Renal cortex interstitium (tissue), 11 donors: ENCODE data around the gene PLA2G12B. TPM values are rescaled to one million over a fixed set of nuclear protein-coding genes. Genes with fewer than 3 reads are reported as not detected.
"Not testable (repeated sequence)": the region's sequence is repeated elsewhere in the genome, so short reads cannot be mapped to it uniquely, and the experiment has no call there.

Experiments
- DNase-seq, 11 donors: peaks; one replicate each; pipeline ENCODE4 v3.0.0-alpha.2; 2013; ENCODE audit warnings: low read depth in 9 of 11, low spot score in 4 of 11; ENCODE audit errors: extremely low read depth in 1 of 11
- polyA plus RNA-seq, 3 donors: library from polyadenylated mRNA; unstranded; fragments of 120-200 nt; gene quantifications; one replicate each; pipeline ENCODE4 v1.2.1, GENCODE V29; 2013; ENCODE audit not compliant: insufficient read length in 3 of 3

The PLA2G12B gene
- polyA plus RNA-seq, 3 donors, result 8.8 to 11.5 (median 10.2) TPM

DNA sequence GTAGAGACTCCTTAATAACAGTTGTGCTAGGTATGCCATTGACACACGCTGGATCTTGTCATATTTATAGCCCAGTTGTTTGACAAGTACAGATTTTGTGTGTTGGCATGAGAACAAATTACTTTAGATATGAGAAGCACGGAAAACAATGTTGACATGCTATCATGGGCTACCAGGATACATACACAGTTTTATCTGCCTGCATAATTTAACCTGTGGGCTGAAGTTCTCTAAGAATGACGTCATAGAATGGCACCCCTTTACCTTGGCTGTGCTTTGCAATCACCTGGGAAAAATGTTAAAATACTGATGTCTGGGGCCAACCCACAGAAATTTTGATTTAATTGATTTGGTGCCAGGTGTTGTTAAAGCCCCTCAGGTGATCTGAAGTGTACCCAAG is 2.8 kb downstream of the PLA2G12B start:
- DNase-seq, result no peak

DNA sequence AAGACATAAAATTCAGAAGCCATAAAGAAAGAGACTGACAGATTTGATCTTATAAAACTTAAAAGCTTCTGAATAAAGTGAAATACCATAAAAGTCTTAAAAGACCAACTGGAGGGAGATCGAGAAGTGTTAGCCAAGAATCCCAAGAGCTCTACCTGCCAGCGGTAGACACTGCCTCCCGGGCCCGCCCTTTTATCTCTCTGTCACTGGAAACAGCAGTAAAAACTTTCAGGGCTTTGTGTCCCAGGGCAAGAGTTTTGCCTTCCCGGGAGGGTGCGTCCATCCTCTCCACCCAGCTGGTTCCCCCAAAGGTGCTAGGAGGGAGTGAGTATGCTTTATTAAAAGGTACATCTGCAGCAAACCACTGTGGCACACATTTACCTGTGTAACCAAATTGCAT is 5.8 kb downstream of the PLA2G12B start:
- no peak for DNase-seq

DNA sequence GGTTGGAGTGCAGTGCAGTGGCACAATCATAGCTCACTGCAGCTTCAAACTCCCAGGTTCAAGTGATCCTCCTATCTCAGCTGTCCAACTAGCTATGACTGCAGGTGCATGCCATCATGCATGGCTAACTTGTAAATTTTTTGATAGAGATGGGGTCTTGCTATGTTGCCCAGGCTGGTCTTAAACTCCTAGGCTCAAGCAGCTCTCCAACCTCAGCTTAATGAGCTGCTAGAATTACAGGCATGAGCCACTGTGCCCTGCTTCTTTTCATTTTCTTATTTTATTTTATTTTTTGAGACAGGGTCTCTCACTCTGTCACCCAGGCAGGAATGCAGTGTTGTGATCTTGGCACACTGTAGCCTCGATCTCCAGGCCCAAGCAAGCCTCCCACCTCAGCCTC is 7.6 kb downstream of the PLA2G12B start:
- no peak for DNase-seq

DNA sequence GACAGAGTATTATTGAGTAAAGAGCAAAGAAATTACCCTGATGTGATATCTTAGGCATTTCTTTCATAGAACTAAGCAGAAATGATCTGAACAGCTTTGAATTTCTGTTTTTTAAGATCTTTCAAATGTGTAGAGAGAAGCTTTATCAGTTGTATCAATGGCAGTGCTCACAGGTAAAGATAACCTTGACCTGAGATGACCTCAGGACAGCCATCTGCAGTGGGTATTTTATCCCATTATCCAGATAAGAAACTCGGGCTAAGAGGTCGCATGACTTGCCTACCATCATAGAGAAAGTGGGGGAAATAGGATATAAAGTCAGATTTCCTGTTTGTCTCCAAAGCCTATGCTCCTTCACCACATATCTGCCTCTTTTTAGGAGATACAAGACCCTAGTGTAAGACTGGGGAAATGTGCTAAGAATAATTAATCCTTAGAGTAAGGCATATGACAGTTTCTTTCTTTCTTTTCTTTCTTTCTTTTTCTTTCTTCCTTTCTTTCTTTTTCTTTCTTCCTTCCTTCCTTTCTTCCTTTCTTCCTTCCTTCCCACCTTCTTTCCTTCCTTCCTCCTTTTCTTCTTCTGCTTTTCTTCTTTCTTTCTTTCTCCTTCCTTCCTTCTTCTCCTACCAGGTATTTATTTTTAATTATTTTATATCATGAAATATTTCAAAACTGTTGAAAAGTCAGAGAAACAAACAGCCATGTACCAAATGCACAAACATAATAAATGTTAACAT is 10.9 kb downstream of the PLA2G12B start:
- DNase-seq, result no peak

DNA sequence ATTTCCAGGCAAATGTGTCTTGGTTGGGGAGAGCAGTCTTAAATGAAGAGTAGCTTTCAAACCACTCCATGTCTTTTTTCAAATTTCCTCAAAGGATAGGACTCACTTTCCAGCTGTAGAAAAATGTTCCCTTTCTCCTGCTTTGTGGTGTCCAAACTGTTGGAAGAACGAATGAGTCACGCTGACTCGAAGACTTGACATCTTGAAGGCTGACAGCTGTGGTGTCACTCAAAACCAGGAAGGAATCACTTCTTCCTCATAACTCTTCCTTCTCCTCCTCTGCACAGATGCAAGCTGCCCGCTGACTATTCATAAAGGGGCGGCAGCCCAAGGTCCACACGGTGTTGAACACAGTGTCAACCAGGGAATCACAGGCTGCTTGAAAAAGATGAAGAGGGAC is 19.2 kb downstream of the PLA2G12B start:
- DNase-seq, result no peak

DNA sequence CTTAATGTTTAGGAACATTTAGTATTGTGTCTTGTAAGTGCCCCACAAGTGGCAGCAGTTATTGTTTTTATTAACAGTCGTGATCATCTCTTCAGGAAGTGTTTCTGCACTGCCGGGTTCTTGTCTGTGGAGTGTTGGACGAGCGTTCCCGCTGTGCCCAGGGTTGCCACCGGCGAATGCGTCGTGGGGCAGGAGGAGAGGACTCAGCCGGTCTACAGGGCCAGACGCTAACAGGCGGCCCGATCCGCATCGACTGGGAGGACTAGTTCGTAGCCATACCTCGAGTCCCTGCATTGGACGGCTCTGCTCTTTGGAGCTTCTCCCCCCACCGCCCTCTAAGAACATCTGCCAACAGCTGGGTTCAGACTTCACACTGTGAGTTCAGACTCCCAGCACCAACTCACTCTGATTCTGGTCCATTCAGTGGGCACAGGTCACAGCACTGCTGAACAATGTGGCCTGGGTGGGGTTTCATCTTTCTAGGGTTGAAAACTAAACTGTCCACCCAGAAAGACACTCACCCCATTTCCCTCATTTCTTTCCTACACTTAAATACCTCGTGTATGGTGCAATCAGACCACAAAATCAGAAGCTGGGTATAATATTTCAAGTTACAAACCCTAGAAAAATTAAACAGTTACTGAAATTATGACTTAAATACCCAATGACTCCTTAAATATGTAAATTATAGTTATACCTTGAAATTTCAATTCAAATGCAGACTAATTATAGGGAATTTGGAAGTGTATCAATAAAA is 22.2 kb downstream of the PLA2G12B start:
- no peak for DNase-seq

DNA sequence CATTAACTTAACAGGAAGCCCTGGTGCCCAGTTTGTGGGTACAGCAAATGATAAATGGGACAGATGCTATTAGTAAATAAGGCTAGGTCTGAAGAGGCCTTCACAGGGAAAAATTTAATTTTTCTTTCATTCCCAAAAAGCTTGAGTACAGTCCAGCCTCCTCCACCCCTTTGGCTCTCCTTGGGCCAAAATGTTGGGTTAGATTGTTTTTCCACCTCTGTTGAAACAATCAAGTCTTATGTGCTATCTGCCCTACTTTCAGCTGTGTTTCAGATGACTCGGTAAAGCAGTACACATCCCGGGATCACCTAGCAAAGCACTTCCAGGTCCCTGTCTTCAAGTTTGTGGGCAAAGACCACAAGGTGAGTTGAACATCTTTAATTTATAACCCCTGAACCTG is 24.3 kb downstream of the PLA2G12B start:
- no peak for DNase-seq

DNA sequence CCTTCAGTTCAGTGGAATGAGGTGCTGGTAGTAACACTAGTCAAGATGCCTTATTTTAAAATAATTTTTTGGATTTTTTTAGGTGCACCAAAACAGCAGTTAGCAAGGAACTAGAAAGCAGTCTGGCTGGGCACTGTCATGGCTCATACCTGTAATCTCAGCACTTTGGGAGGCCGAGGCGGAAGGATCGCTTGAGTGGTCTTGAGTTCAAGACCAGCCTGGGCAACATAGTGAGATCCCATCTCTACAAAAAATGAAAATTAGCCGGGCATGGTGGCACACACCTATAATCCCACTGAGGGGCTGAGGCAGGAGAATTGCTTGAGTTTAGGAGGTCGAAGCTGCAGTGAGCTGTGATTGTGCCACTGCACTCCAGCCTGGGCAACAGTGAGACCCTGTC is 25.8 kb downstream of the PLA2G12B start:
- no peak for DNase-seq

DNA sequence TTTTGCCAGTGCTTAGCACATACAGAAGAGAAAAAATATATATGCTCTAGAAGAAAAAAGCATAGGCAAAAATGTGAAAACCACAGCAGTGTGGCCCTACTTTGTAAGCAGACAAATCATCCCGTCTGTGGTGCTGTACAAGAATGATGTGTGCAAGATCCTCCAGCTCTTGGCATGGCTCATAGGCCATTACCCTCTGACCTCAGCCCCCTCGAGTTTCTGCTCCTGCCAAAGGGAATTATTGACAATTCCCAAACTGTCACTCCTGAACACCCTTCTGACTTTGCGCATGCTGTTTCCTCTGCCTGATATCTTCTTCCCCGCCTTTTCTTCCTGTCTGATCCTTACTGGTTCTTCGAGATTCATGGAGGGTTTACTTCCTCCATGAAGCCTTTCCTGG is 27.1 kb downstream of the PLA2G12B start:
- DNase-seq, result no peak

DNA sequence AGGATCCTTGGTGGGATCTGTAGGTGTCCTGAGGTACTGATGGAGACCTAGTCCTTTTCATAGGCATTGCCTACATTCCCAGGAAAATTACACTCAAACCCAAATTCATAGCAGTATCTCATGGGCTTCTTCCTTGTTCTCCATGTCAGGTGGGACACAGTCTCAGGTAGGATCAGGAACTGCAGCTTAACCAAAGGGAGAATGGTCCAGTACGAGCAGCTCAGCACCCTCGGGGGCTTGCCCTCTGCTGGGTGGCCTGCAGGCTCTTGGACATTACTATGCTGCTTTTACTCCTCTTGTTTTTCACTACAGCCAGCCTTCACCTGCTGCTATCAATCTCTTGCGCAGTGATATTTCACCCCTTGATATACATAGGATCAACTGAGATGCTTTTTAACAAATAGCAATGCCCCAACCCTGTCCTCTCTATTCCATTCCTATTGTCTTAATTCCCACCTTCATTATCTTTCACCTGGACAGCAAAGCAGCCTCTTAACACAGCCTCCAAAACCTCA is 28.6 kb downstream of the PLA2G12B start:
- DNase-seq, result no peak

DNA sequence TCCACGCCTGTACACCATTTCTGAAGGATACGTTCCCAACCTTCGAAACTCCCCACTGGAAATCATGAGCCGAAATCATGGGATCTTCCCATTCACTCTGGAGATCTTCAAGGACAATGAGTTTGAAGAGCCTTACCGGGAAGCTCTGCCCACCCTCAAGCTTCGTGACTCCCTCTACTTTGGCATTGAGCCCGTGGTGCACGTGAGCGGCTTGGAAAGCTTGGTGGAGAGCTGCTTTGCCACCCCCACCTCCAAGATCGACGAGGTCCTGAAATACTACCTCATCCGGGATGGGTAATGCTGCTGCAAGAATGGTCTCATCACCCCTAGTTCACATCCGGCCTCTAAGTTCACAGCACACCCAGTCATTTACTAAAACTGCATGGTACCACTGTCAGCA is 30.3 kb downstream of the PLA2G12B start:
- no peak for DNase-seq

DNA sequence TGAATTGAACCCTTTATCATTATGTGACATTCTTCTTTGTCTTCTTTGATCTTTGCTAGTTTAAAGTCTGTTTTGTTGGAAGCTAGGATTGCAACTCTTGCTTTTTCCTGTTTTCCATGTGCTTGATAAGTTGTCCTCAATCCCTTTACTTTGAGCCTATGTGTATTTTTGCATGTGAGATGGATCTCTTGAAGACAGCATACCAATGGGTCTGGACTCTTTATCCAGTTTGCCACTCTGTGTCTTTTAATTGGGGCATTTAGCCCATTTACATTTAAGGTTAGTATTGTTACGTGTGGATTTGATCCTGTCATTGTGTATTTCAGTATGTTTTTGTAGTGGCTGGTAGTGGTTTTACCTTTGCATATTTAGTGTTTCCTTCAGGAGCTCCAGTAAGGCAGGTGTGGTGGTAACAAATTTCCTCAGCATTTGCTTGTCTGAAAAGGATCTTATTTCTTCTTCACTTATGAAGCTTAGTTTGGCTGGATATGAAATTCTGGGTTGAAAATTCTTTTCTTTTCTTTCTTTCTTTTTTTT is 33.4 kb downstream of the PLA2G12B start:
- DNase-seq, result not testable (repeated sequence)

DNA sequence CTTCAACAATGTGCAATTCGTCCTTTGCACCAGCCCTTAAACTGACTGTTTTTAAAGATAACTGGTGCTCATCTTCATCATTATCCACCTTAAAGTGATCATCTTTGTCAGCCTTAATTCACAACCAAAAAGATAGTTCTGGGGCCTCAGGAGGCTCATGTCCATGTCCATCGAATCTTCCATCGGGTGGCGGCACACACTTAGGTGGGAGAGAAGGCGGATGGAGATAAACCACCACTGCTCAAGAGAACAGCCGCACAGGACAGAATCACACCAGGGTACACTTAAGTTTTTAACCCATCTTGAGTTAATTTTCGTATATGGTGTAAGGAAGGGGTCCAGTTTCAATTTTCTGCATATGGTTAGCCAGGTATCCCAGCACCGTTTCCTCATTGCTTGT is 36.3 kb downstream of the PLA2G12B start:
- no peak for DNase-seq

DNA sequence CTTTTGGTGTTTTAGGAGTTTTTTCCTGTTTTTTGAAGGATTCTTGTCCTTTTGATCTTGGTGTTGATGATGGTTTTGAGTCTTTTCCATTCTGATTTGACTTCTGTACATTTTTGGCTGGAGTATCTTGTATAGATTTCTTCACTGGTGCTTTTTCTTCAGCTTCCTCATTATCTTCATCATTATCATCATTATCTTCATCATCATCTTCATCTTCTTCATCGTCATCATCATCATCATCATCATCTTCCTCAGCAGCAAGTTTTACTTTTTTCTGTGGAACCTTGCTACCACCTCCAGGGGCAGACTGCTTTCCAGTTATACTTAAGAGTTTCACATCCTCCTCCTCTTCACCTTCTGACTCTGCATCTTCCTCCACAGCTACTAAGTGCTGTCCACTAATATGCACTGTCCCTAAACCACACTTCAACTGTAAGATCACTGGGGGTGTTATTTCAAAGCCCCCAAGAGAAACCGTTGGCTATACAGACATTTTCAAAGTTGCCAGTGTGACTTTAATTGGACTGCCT is 36.7 kb downstream of the PLA2G12B start:
- not testable (repeated sequence) for DNase-seq

DNA sequence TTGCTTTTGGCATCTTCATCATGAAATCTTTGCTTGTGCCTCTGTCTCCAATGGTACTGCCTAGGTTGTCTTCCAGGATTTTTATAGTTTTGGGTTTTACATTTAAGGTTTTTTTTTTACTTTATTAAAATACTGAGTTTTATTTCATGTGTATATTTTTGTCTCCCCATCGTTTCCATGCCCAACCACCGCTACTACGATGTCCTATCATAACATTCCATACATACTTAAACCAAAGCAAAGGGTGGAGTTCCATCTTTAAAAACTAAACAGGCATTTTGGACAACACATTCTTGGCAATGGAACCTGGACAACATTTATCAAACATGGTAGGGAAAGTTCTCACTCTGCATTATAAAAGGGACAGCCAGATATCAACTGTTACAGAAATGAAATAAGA is 37.4 kb downstream of the PLA2G12B start:
- not testable (repeated sequence) for DNase-seq

DNA sequence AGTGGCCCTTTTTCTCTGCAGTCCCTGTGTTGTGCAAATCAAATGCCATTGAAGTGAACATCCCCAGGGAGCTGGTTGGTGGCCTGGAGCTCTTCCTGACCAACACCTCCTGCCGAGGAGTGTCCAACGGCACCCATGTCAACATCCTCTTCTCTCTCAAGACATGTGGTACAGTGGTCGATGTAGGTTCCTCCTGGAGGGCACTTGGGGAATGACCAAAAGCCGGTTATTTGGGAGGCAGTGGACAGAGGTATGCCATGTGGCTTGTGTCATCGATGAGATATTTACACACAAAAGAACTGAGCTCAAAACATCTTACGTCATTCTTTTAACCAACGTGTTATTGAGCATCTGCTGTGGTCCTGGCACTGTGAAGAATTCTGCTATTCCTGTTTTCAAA is 41.3 kb downstream of the PLA2G12B start:
- DNase-seq, result no peak

DNA sequence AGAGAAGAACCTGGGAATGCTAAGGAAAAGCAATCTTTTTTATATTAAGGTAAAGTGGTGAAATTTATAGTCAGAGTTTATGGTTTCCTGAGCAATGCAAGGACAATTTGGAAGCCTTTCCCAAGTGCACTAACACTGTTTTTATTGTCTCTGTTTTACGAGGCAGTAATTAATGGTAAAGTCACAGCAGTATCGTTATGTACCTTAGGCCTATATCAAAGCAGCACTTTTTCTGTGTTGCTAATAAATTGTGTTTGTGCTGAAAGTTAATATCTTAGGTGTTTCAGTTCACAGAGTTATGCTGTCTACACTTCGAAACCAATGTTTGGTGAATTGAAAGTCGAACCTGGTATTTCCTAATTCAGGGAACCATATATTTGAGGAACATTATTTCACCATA is 41.9 kb downstream of the PLA2G12B start:
- peak in 6 of 11 donors; percentile 7 to 34 (median 17) for DNase-seq

DNA sequence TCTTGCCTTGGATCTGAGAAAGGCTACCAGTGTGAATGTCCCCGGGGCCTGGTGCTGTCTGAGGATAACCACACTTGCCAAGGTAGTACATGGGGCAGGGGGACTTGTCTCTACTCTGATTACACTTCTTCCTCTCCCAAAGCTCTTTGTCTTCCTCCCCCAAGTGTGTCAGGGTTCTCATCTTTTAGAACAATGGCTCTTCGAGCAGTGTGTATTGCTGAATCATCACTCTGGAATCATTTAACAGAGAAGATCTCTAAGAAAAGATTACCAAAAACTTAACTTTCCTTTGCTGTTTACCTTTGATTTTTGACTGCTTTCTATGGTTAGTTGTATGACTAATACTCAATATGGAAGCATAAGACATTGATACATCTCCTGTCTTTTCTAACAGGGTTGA is 42.8 kb downstream of the PLA2G12B start:
- DNase-seq, result no peak

DNA sequence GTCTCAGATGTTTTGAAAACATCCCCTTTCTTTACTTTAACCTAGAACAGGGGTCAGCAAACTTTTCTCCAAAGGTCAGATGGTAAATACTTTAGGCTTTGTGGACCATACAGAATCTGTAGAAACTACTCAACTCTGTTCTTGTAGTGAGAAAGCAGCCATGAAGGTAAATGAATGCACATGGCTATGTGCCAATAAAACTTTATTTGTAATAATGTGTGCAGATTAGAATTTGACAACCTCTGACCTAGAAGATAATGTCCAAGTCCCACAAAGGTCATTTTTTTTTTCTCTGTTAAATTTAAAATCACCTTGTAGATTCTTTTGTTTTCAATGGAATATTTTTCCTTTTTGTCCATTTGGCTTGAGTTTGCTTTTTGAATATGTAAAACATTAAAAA is 43.9 kb downstream of the PLA2G12B start:
- no peak for DNase-seq

DNA sequence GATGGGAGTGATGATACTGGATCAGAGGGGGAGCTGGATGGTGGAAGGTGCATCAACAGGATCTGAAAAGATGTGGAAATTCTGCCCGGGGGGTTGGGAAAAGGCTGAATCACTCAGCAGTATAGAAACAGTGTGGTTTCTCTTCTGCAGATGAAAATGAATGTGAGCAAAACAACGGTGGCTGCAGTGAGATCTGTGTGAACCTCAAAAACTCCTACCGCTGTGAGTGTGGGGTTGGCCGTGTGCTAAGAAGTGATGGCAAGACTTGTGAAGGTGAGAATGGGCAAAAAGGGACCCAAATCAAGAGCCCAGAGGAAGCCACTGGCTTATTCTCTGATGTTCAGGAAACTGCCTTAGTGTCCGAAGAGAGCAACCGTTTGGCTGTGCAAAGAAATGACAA is 48.2 kb downstream of the PLA2G12B start:
- no peak for DNase-seq
